ENCODE measurements around the gene PKNOX2. TPM values are rescaled to one million over a fixed set of nuclear protein-coding genes. Genes with fewer than 3 reads are reported as not detected.

PKNOX2 gene
- total RNA-seq, 1 donor, result under 0.01 TPM

GRCh38 chr11:125167954-125168835, 3.6 kb downstream of the PKNOX2 start:
- DNase-seq (ENCODE audit: insufficient read length, low spot score, missing footprints), result no peak
- Histone ChIP-seq H3K79me2 (ENCODE audit: insufficient read depth, low read length) (no peaks in the 10 kb centered on the region), H3K36me3 (ENCODE audit: insufficient read depth, low read length) (no peaks in the 10 kb centered on the region), H3K4me2 (ENCODE audit: insufficient read depth, low read length) (no peak overlapping the region), H3K4me1 (ENCODE audit: insufficient read depth, low read length) (peaks cover 20% of the 10 kb centered on the region), H3K4me3 (ENCODE audit: insufficient read depth, low read length) (no peak overlapping the region), H2AFZ (ENCODE audit: low read length) (no peak overlapping the region), H3K27ac (ENCODE audit: low read depth, low read length) (no peak overlapping the region), H3K9me3 (ENCODE audit: low read depth, low read length) (no peaks in the 10 kb centered on the region), H4K20me1 (ENCODE audit: insufficient read depth, low read length) (no peaks in the 10 kb centered on the region), H3K27me3 (ENCODE audit: insufficient read depth, low read length) (peaks cover 33% of the 10 kb centered on the region)
- TF ChIP-seq, protein P1, sequence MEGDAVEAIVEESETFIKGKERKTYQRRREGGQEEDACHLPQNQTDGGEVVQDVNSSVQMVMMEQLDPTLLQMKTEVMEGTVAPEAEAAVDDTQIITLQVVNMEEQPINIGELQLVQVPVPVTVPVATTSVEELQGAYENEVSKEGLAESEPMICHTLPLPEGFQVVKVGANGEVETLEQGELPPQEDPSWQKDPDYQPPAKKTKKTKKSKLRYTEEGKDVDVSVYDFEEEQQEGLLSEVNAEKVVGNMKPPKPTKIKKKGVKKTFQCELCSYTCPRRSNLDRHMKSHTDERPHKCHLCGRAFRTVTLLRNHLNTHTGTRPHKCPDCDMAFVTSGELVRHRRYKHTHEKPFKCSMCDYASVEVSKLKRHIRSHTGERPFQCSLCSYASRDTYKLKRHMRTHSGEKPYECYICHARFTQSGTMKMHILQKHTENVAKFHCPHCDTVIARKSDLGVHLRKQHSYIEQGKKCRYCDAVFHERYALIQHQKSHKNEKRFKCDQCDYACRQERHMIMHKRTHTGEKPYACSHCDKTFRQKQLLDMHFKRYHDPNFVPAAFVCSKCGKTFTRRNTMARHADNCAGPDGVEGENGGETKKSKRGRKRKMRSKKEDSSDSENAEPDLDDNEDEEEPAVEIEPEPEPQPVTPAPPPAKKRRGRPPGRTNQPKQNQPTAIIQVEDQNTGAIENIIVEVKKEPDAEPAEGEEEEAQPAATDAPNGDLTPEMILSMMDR (IDR thresholded peaks at IDR 0.05; ENCODE audit: extremely low read depth, low read depth, low read length), result no peak

- Histone ChIP-seq H3K9me3 (ENCODE audit: low read depth, low read length) (no peaks in the 10 kb centered on the region), H3K4me1 (ENCODE audit: insufficient read depth, low read length) (peaks cover 20% of the 10 kb centered on the region), H3K36me3 (ENCODE audit: insufficient read depth, low read length) (no peaks in the 10 kb centered on the region), H3K27me3 (ENCODE audit: insufficient read depth, low read length) (peaks cover 33% of the 10 kb centered on the region), H3K79me2 (ENCODE audit: insufficient read depth, low read length) (no peaks in the 10 kb centered on the region), H4K20me1 (ENCODE audit: insufficient read depth, low read length) (no peaks in the 10 kb centered on the region), H3K4me3 (ENCODE audit: insufficient read depth, low read length) (no peak overlapping the region), H3K4me2 (ENCODE audit: insufficient read depth, low read length) (no peak overlapping the region), H2AFZ (ENCODE audit: low read length) (no peak overlapping the region), H3K27ac (ENCODE audit: low read depth, low read length) (no peak overlapping the region)
- DNase-seq (ENCODE audit: insufficient read length, low spot score, missing footprints), result no peak
- TF ChIP-seq, protein P1 (IDR thresholded peaks at IDR 0.05; ENCODE audit: extremely low read depth, low read depth, low read length), result no peak
These were observed 4.4 kb downstream of the PKNOX2 start for GRCh38 chr11:125168918-125169456.

GRCh38 chr11:125170001-125170509, 5.5 kb downstream of the PKNOX2 start:
- peak overlapping the region; percentile 42 for H3K4me3 ChIP-seq (ENCODE audit: insufficient read depth, low read length)
- peak; percentile 92 for DNase-seq (ENCODE audit: insufficient read length, low spot score, missing footprints)

More at GRCh38 chr11:125170001-125170509, 5.5 kb downstream of the PKNOX2 start:
- TF ChIP-seq, protein P1 (IDR thresholded peaks at IDR 0.05; ENCODE audit: extremely low read depth, low read depth, low read length), result no peak
- Histone ChIP-seq H3K4me1 (ENCODE audit: insufficient read depth, low read length) (peaks cover 20% of the 10 kb centered on the region), H3K27me3 (ENCODE audit: insufficient read depth, low read length) (peaks cover 34% of the 10 kb centered on the region), H3K79me2 (ENCODE audit: insufficient read depth, low read length) (no peaks in the 10 kb centered on the region), H2AFZ (ENCODE audit: low read length) (peak overlapping the region; percentile 80), H3K9me3 (ENCODE audit: low read depth, low read length) (no peaks in the 10 kb centered on the region), H3K36me3 (ENCODE audit: insufficient read depth, low read length) (no peaks in the 10 kb centered on the region), H3K4me2 (ENCODE audit: insufficient read depth, low read length) (peak overlapping the region; percentile 64), H3K27ac (ENCODE audit: low read depth, low read length) (peak overlapping the region; percentile 71), H4K20me1 (ENCODE audit: insufficient read depth, low read length) (no peaks in the 10 kb centered on the region)

All from osteoblast (primary cell).